ENCODE data around the gene ATP6V0D1.

Gene ATP6V0D1

GRCh38 chr16:67474551-67475455, 6.2 kb downstream of the ATP6V0D1 start:
- no peak overlapping the region for H3K4me3 ChIP-seq (ENCODE audit: low read length)
- H3K4me1 ChIP-seq (ENCODE audit: control insufficient read depth, insufficient read depth, low read length), result peaks cover 56% of the 10 kb centered on the region
- H3K36me3 ChIP-seq (ENCODE audit: control insufficient read depth, insufficient read depth, low read length, severe bottlenecking), result no peaks in the 10 kb centered on the region
- H3K9me3 ChIP-seq (ENCODE audit: control insufficient read depth, low read length), result no peaks in the 10 kb centered on the region
- no peaks in the 10 kb centered on the region for H3K27me3 ChIP-seq (replicated peaks; ENCODE audit: control insufficient read depth, insufficient read depth, low read length)
- no peak overlapping the region for H3K9ac ChIP-seq (ENCODE audit: low read length)
- DNase-seq (ENCODE audit: low read depth), result no peak

- no peak for DNase-seq (ENCODE audit: low read depth)
- H3K9me3 ChIP-seq (ENCODE audit: control insufficient read depth, low read length), result no peaks in the 10 kb centered on the region
These were observed 9.1 kb downstream of the ATP6V0D1 start for GRCh38 chr16:67471758-67472384.

GRCh38 chr16:67470359-67470758, 10.6 kb downstream of the ATP6V0D1 start:
- Histone ChIP-seq H3K9me3 (ENCODE audit: control insufficient read depth, low read length) (no peaks in the 10 kb centered on the region), H3K4me3 (ENCODE audit: low read length) (no peak overlapping the region), H3K27me3 (replicated peaks; ENCODE audit: control insufficient read depth, insufficient read depth, low read length) (no peaks in the 10 kb centered on the region), H3K36me3 (ENCODE audit: control insufficient read depth, insufficient read depth, low read length, severe bottlenecking) (no peaks in the 10 kb centered on the region), H3K4me1 (ENCODE audit: control insufficient read depth, insufficient read depth, low read length) (peaks cover 38% of the 10 kb centered on the region), H3K9ac (ENCODE audit: low read length) (no peak overlapping the region)
- DNase-seq (ENCODE audit: low read depth), result no peak

More at GRCh38 chr16:67471758-67472384, 9.1 kb downstream of the ATP6V0D1 start:
- no peak overlapping the region for H3K4me3 ChIP-seq (ENCODE audit: low read length)
- H3K27me3 ChIP-seq (replicated peaks; ENCODE audit: control insufficient read depth, insufficient read depth, low read length), result no peaks in the 10 kb centered on the region
- H3K4me1 ChIP-seq (ENCODE audit: control insufficient read depth, insufficient read depth, low read length), result peaks cover 47% of the 10 kb centered on the region
- H3K36me3 ChIP-seq (ENCODE audit: control insufficient read depth, insufficient read depth, low read length, severe bottlenecking), result no peaks in the 10 kb centered on the region
- no peak overlapping the region for H3K9ac ChIP-seq (ENCODE audit: low read length)

GRCh38 chr16:67468731-67469130, 12.2 kb downstream of the ATP6V0D1 start:
- no peak for DNase-seq (ENCODE audit: low read depth)
- no peak overlapping the region for H3K4me3 ChIP-seq (ENCODE audit: low read length)
- H3K9ac ChIP-seq (ENCODE audit: low read length), result no peak overlapping the region
- no peaks in the 10 kb centered on the region for H3K9me3 ChIP-seq (ENCODE audit: control insufficient read depth, low read length)
- peaks cover 46% of the 10 kb centered on the region for H3K4me1 ChIP-seq (ENCODE audit: control insufficient read depth, insufficient read depth, low read length)
- no peaks in the 10 kb centered on the region for H3K27me3 ChIP-seq (replicated peaks; ENCODE audit: control insufficient read depth, insufficient read depth, low read length)
- H3K36me3 ChIP-seq (ENCODE audit: control insufficient read depth, insufficient read depth, low read length, severe bottlenecking), result peaks cover 2% of the 10 kb centered on the region

- no peak overlapping the region for H3K9ac ChIP-seq (ENCODE audit: low read length)
- no peak overlapping the region for H3K4me3 ChIP-seq (ENCODE audit: low read length)
- no peaks in the 10 kb centered on the region for H3K27me3 ChIP-seq (replicated peaks; ENCODE audit: control insufficient read depth, insufficient read depth, low read length)
- H3K4me1 ChIP-seq (ENCODE audit: control insufficient read depth, insufficient read depth, low read length), result peaks cover 48% of the 10 kb centered on the region
- DNase-seq (ENCODE audit: low read depth), result no peak
- no peaks in the 10 kb centered on the region for H3K9me3 ChIP-seq (ENCODE audit: control insufficient read depth, low read length)
- H3K36me3 ChIP-seq (ENCODE audit: control insufficient read depth, insufficient read depth, low read length, severe bottlenecking), result peaks cover 2% of the 10 kb centered on the region
These were observed 14.4 kb downstream of the ATP6V0D1 start for GRCh38 chr16:67466581-67466980.

- H3K9ac ChIP-seq (ENCODE audit: low read length), result peak overlapping the region; percentile 31
- H3K4me3 ChIP-seq (ENCODE audit: low read length), result no peak overlapping the region
- peaks cover 46% of the 10 kb centered on the region for H3K4me1 ChIP-seq (ENCODE audit: control insufficient read depth, insufficient read depth, low read length)
- no peak for DNase-seq (ENCODE audit: low read depth)
- peaks cover 9% of the 10 kb centered on the region for H3K36me3 ChIP-seq (ENCODE audit: control insufficient read depth, insufficient read depth, low read length, severe bottlenecking)
- H3K27me3 ChIP-seq (replicated peaks; ENCODE audit: control insufficient read depth, insufficient read depth, low read length), result no peaks in the 10 kb centered on the region
- H3K9me3 ChIP-seq (ENCODE audit: control insufficient read depth, low read length), result no peaks in the 10 kb centered on the region
These were observed 16.4 kb downstream of the ATP6V0D1 start for GRCh38 chr16:67464565-67464964.

- Histone ChIP-seq H3K4me3 (ENCODE audit: low read length) (no peak overlapping the region), H3K9me3 (ENCODE audit: control insufficient read depth, low read length) (no peaks in the 10 kb centered on the region), H3K4me1 (ENCODE audit: control insufficient read depth, insufficient read depth, low read length) (peaks cover 55% of the 10 kb centered on the region), H3K9ac (ENCODE audit: low read length) (no peak overlapping the region), H3K36me3 (ENCODE audit: control insufficient read depth, insufficient read depth, low read length, severe bottlenecking) (peaks cover 9% of the 10 kb centered on the region), H3K27me3 (replicated peaks; ENCODE audit: control insufficient read depth, insufficient read depth, low read length) (no peaks in the 10 kb centered on the region)
- no peak for DNase-seq (ENCODE audit: low read depth)
These were observed 17.3 kb downstream of the ATP6V0D1 start for GRCh38 chr16:67463691-67464090.

- DNase-seq (ENCODE audit: low read depth), result no peak
- Histone ChIP-seq H3K4me1 (ENCODE audit: control insufficient read depth, insufficient read depth, low read length) (peaks cover 61% of the 10 kb centered on the region), H3K9me3 (ENCODE audit: control insufficient read depth, low read length) (no peaks in the 10 kb centered on the region), H3K9ac (ENCODE audit: low read length) (no peak overlapping the region), H3K4me3 (ENCODE audit: low read length) (no peak overlapping the region), H3K27me3 (replicated peaks; ENCODE audit: control insufficient read depth, insufficient read depth, low read length) (no peaks in the 10 kb centered on the region), H3K36me3 (ENCODE audit: control insufficient read depth, insufficient read depth, low read length, severe bottlenecking) (peaks cover 9% of the 10 kb centered on the region)
These were observed 17.9 kb downstream of the ATP6V0D1 start for GRCh38 chr16:67463059-67463458.

GRCh38 chr16:67462279-67462655, 18.7 kb downstream of the ATP6V0D1 start:
- H3K4me1 ChIP-seq (ENCODE audit: control insufficient read depth, insufficient read depth, low read length), result peaks cover 69% of the 10 kb centered on the region
- H3K9ac ChIP-seq (ENCODE audit: low read length), result no peak overlapping the region
- H3K4me3 ChIP-seq (ENCODE audit: low read length), result no peak overlapping the region
- no peak for DNase-seq (ENCODE audit: low read depth)
- no peaks in the 10 kb centered on the region for H3K27me3 ChIP-seq (replicated peaks; ENCODE audit: control insufficient read depth, insufficient read depth, low read length)
- H3K9me3 ChIP-seq (ENCODE audit: control insufficient read depth, low read length), result no peaks in the 10 kb centered on the region
- peaks cover 9% of the 10 kb centered on the region for H3K36me3 ChIP-seq (ENCODE audit: control insufficient read depth, insufficient read depth, low read length, severe bottlenecking)

- DNase-seq (ENCODE audit: low read depth), result no peak
- Histone ChIP-seq H3K9ac (ENCODE audit: low read length) (no peak overlapping the region), H3K9me3 (ENCODE audit: control insufficient read depth, low read length) (no peaks in the 10 kb centered on the region)
These were observed 19.2 kb downstream of the ATP6V0D1 start for GRCh38 chr16:67461600-67462278.

GRCh38 chr16:67460961-67461360, 20.0 kb downstream of the ATP6V0D1 start:
- peaks cover 82% of the 10 kb centered on the region for H3K4me1 ChIP-seq (ENCODE audit: control insufficient read depth, insufficient read depth, low read length)
- no peak overlapping the region for H3K4me3 ChIP-seq (ENCODE audit: low read length)
- no peaks in the 10 kb centered on the region for H3K27me3 ChIP-seq (replicated peaks; ENCODE audit: control insufficient read depth, insufficient read depth, low read length)
- no peak overlapping the region for H3K9ac ChIP-seq (ENCODE audit: low read length)
- no peak for DNase-seq (ENCODE audit: low read depth)
- H3K36me3 ChIP-seq (ENCODE audit: control insufficient read depth, insufficient read depth, low read length, severe bottlenecking), result peaks cover 9% of the 10 kb centered on the region
- no peaks in the 10 kb centered on the region for H3K9me3 ChIP-seq (ENCODE audit: control insufficient read depth, low read length)

More at GRCh38 chr16:67461600-67462278, 19.2 kb downstream of the ATP6V0D1 start:
- Histone ChIP-seq H3K4me1 (ENCODE audit: control insufficient read depth, insufficient read depth, low read length) (peaks cover 75% of the 10 kb centered on the region), H3K4me3 (ENCODE audit: low read length) (no peak overlapping the region), H3K27me3 (replicated peaks; ENCODE audit: control insufficient read depth, insufficient read depth, low read length) (no peaks in the 10 kb centered on the region), H3K36me3 (ENCODE audit: control insufficient read depth, insufficient read depth, low read length, severe bottlenecking) (peaks cover 9% of the 10 kb centered on the region)

Data from adipocyte (in vitro differentiated cells).